PC-9 (cell line): ENCODE results near the gene SNCB. TPM values are rescaled to one million over a fixed set of nuclear protein-coding genes. Genes with fewer than 3 reads are reported as not detected.

Experiments
- BruUV-seq: library from RNA; stranded (reverse); fragments of 400-500 nt; replicated peaks from 2 replicates; lab custom pipeline; 2021; lab: Mats Ljungman, UMichigan
- CTCF ChIA-PET: fragments of 300-600 bp; sonication (Branson Sonifier 250); formaldehyde crosslinking; loops from one replicate; lab custom pipeline; 2022; ENCODE audit warnings: antibody characterized with exemption; lab: Charles Lee
- POLR2A ChIA-PET: fragments of 300-600 bp; sonication (Branson Sonifier 250); formaldehyde crosslinking; loops from one replicate; lab custom pipeline; 2022; ENCODE audit warnings: antibody characterized with exemption; ENCODE audit not compliant: unreplicated experiment; lab: Charles Lee
- DNase-seq, 2 experiments: peaks; one replicate each; pipeline versions ENCODE4 v3.0.0 to v3.0.0-alpha.2; 2015 to 2022; ENCODE audit warnings: mixed read lengths in 1 of 2
- H2AFZ ChIP-seq: fragments of 200-600 bp; sonication (generic); 2 replicates; pipeline ENCODE4 v1.8.1; 2017; ENCODE audit warnings: antibody characterized with exemption
- H3F3A ChIP-seq: fragments of 200-600 bp; sonication (generic); 2 replicates; pipeline ENCODE4 v1.8.1; 2017; ENCODE audit warnings: antibody characterized with exemption, mild to moderate bottlenecking, low read depth; ENCODE audit not compliant: insufficient read depth
- H3K27ac ChIP-seq: fragments of 200-600 bp; sonication (generic); 2 replicates; pipeline ENCODE4 v1.6.1; 2016; ENCODE audit warnings: mixed run types
- H3K27me3 ChIP-seq: fragments of 200-600 bp; sonication (generic); 2 replicates; pipeline ENCODE4 v1.6.1; 2016; ENCODE audit warnings: low read depth, mixed run types; ENCODE audit not compliant: insufficient read depth
- H3K36me3 ChIP-seq: fragments of 200-600 bp; sonication (generic); 2 replicates; pipeline ENCODE4 v1.6.1; 2016; ENCODE audit warnings: low read depth, mixed run types
- H3K4me1 ChIP-seq: fragments of 200-600 bp; sonication (generic); replicated peaks from 2 replicates; pipeline ENCODE4 v1.6.1; 2016; ENCODE audit warnings: mixed run types; ENCODE audit not compliant: insufficient read depth
- H3K4me2 ChIP-seq: fragments of 200-600 bp; sonication (generic); 2 replicates; pipeline ENCODE4 v1.6.1; 2017; ENCODE audit warnings: mixed run types
- H3K4me3 ChIP-seq: fragments of 200-600 bp; sonication (generic); 2 replicates; pipeline ENCODE4 v1.6.1; 2016; ENCODE audit warnings: mixed run types
- H3K79me2 ChIP-seq: fragments of 200-600 bp; sonication (generic); 2 replicates; pipeline ENCODE4 v1.6.1; 2017; ENCODE audit warnings: low read depth, mixed run types
- H3K9me2 ChIP-seq: fragments of 200-600 bp; sonication (generic); 2 replicates; pipeline ENCODE4 v1.8.1; 2017; ENCODE audit warnings: mild to moderate bottlenecking; ENCODE audit not compliant: insufficient read depth
- H3K9me3 ChIP-seq: fragments of 200-600 bp; sonication (generic); 2 replicates; pipeline ENCODE4 v1.8.1; 2016; ENCODE audit warnings: low read depth; ENCODE audit not compliant: insufficient read depth
- H4K20me1 ChIP-seq: fragments of 200-600 bp; sonication (generic); 2 replicates; pipeline ENCODE4 v1.8.1; 2017; ENCODE audit not compliant: insufficient read depth
- CTCF ChIP-seq: fragments of 200-600 bp; sonication (generic); conservative IDR thresholded peaks from 2 replicates; pipeline ENCODE4 v1.6.1; 2017; ENCODE audit warnings: mixed run types, antibody characterized with exemption, mild to moderate bottlenecking, moderate library complexity
- EZH2 ChIP-seq: fragments of 200-600 bp; sonication (generic); IDR thresholded peaks from 2 replicates; pipeline ENCODE4 v1.8.0; 2017; ENCODE audit warnings: antibody characterized with exemption, low read depth
- intact Hi-C: fragments of 100-400 bp; cut with micrococcal nuclease; formaldehyde crosslinking; loops from one replicate; pipeline ENCODE4 v1.10.0; 2022; ENCODE audit not compliant: unreplicated experiment
- total RNA-seq: library from RNA; stranded (reverse); gene quantifications from 2 replicates; pipeline ENCODE4 v1.2.3, GENCODE V29; 2021

SNCB gene
- total RNA-seq, 1 experiment from 2014 or later: not detected

- no peaks in the 10 kb centered on the region for H3K9me3 ChIP-seq
- BruUV-seq: no TSS peak
- CTCF ChIA-PET: no interaction called here
- no peaks in the 10 kb centered on the region for H3K79me2 ChIP-seq
- POLR2A ChIA-PET: no interaction called here
- no peak overlapping the region for H3K4me2 ChIP-seq
- no peaks in the 10 kb centered on the region for H4K20me1 ChIP-seq
- H3K9me2 ChIP-seq: no peaks in the 10 kb centered on the region
- intact Hi-C loops: no loop called here
- H3K27me3 ChIP-seq: no peaks in the 10 kb centered on the region; the same call in 1 of the 2 replicates
- H3K27ac ChIP-seq: no peak overlapping the region
- TF ChIP-seq EZH2: no peak
- TF ChIP-seq CTCF: no peak
- DNase-seq: no peak
- no peak overlapping the region for H2AFZ ChIP-seq
- no peaks in the 10 kb centered on the region for H3K36me3 ChIP-seq
- H3K4me3 ChIP-seq: no peak overlapping the region
- H3F3A ChIP-seq: no peaks in the 10 kb centered on the region
- no peaks in the 10 kb centered on the region for H3K4me1 ChIP-seq
Measured at GRCh38 chr5:176664886-176665285, 34.6 kb upstream of the SNCB start.

GRCh38 chr5:176664479-176664878, 34.1 kb upstream of the SNCB start:
- H3K9me3 ChIP-seq: no peaks in the 10 kb centered on the region
- H2AFZ ChIP-seq: no peak overlapping the region
- no peaks in the 10 kb centered on the region for H4K20me1 ChIP-seq
- ChIA-PET POLR2A (no interaction called here), CTCF (no interaction called here)
- no peak overlapping the region for H3K4me3 ChIP-seq
- no peak overlapping the region for H3K4me2 ChIP-seq
- no peak overlapping the region for H3K27ac ChIP-seq
- H3K9me2 ChIP-seq: no peaks in the 10 kb centered on the region
- no peaks in the 10 kb centered on the region for H3F3A ChIP-seq
- H3K79me2 ChIP-seq: no peaks in the 10 kb centered on the region
- intact Hi-C loops: no loop called here
- no peaks in the 10 kb centered on the region; the same call in 1 of the 2 replicates for H3K27me3 ChIP-seq
- H3K4me1 ChIP-seq: no peaks in the 10 kb centered on the region
- TF ChIP-seq EZH2 (no peak), CTCF (no peak)
- BruUV-seq: no TSS peak
- DNase-seq: no peak
- no peaks in the 10 kb centered on the region for H3K36me3 ChIP-seq

DNA sequence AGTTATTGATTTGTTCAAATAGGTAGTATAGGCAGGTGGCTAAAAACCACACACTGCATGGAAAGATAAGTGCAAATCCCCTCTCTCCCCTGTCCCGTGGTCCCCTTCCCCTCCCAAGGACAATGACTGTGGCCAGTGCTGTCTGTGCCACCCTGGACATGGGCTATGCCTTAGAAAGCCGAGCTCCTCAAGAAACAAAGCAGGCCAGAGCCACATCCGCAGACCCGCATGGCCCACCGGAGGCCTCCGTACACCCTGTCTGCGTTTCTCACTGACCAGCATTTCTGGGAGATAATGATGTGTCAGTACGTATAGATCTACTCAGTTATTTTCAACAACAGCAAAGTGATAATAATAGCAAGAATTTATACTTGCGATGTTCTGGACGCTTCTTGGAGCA, 33.2 kb upstream of the SNCB start:
- ChIA-PET CTCF (no interaction called here), POLR2A (no interaction called here)
- no peak overlapping the region for H3K4me3 ChIP-seq
- no peaks in the 10 kb centered on the region for H3K4me1 ChIP-seq
- no peaks in the 10 kb centered on the region for H3K9me3 ChIP-seq
- H3K27ac ChIP-seq: no peak overlapping the region
- TF ChIP-seq EZH2: no peak
- no peak for TF ChIP-seq CTCF
- no peak overlapping the region for H3K4me2 ChIP-seq
- H3K27me3 ChIP-seq: no peaks in the 10 kb centered on the region; the same call in 1 of the 2 replicates
- H3F3A ChIP-seq: no peaks in the 10 kb centered on the region; the same call in 1 of the 2 replicates
- H3K36me3 ChIP-seq: no peaks in the 10 kb centered on the region
- H2AFZ ChIP-seq: no peak overlapping the region
- BruUV-seq: no TSS peak
- H4K20me1 ChIP-seq: no peaks in the 10 kb centered on the region
- H3K79me2 ChIP-seq: no peaks in the 10 kb centered on the region
- intact Hi-C loops: no loop called here
- no peaks in the 10 kb centered on the region for H3K9me2 ChIP-seq
- DNase-seq: no peak
